Islet precursor cell (in vitro differentiated cells): ENCODE data around the gene PDHB.
"Not testable (repeated sequence)": the region's sequence is repeated elsewhere in the genome, so short reads cannot be mapped to it uniquely, and the experiment has no call there.

Experiments used
- DNase-seq: peaks from one replicate; pipeline ENCODE4 v3.0.0-alpha.2; 2018

Gene PDHB

DNA sequence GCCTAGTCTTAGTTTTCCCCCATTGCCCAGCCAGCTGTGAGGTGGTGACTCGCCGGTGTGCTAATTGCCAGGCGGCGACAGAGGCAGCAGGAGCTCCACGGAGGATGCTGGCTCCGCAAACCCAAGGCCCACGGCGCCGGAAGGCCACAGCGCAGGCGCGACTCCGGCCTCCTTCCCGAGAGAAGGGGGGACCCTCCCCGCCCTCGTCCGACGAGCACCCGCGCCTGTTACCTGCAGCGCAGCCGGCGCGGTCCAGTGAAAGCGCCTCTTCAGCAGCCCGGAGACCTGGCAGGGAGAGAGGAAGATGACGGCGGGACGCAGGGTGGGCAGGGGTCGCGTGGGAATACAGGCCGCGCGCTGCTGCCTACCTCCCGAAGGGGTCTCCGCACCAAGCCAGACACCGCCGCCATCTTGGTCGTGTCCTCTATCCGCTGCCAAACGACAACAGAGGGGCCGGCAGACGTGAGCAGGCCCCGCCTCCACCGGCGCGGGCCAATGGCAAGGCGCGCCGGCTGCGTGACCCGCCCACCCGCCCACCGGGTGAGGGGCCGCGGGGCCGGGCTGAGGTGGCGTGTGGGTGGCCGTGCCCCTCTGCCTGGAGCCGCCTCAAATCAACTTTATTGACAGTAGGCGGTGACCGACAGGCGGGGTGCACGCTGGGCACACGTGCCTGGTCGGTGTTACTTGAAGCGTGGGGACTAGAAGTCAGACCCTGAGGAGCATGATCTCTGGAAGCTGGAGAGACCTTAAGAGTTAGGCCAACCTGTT, at the start of gene PDHB:
PDHB (minus strand) TSS at position 433 of the 768 bp plus-strand sequence; CDS start at position 410, 23 bp downstream.
- peak; percentile 97 for DNase-seq

DNA sequence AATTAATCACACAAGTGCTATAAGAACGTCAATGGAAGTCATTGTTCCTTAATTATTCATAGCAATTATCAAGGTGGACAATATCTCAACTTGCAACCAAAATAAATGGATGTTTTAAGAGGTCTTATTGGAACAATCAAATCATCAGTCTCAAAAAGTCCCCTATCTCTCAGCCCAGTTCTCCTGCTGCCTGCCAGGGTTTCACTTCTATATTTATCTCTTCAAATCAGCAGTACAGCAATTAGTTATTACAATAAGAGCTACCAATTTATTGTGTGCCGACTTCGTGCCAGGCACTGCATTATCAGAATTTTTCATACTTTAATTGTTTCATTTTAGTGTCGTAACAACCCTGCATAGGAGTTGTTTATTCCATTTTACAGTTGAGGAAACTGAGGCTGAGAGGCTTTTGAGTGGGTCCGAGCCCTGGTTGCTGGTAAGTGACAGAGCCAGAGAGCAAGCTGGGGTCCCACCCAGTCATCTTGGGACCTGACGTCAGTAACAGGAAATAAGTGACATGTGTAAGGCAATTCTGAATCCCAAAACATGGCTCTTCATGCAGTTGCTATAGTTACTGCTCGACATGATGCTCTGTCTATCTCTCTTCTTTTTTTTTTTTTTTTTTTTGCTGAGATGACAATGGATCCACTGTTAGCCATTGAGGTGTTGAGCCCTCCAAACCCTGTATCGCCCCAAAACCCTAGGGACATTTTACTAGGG, 49.4 kb upstream of the PDHB start:
- no peak for DNase-seq

DNA sequence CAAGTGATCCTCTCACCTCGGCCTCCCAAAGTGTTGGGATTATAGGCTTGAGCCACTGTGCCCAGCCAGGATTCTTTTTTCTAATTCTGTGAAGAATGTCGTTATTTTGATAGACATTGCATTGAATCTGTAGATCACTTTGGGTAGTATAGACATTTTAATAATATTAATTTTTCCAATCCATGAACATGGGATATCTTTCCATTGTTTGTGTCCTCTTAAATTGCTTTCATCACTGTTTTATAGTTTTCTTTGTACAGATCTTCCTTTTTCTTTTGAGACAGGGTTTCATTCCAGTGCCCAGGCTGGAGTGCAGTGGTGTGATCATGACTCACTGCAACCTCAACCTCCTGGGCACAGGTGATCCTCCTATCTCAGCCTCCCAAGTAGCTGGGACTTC, 46.7 kb upstream of the PDHB start:
- no peak for DNase-seq

DNA sequence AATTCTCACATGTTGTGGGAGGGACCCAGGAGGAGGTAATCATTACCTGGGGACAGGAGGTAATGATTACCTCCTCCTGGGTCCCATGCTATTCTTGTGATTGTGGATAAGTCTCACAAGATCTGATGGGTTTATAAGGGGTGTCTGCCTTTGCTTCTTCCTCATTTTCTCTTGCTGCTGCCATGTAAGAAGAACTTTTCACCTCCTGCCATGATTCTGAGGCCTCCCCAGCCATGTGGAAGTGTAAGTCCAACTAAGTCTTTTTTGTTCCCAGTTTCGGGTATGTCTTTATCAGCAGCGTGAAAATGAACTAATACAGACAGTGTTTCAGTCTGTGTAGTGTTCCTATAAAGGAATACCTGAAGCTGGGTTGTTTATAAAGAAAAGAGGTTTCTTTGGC, 45.1 kb upstream of the PDHB start:
- DNase-seq: no peak

DNA sequence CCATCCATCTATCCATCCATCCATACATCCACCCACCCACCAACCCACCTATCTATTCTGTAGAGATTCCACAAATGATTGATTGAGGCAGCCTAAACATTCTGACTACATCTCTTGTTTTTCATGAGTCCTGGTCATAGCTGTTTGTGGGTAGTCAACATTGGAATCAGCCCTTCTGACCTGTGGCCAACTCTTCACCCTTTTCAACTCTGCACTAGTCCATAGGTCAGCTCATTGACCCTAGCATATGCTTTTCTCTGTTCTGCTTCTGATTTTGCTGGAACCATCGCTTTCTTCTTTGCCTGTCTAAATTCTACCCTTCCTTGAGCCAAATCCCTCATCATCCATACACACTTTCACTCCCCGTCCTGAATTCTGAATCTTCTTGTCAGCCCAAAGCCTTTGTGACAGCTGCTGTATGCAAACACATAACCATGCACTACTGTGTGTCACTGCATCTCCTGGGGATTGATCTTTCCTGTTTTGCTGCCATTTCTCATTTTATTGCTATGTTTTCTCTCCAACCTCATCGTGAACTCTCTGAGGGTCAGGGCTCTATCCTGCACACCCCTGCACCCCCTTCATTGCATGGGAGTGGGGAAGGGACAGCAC, 41.4 kb upstream of the PDHB start:
- no peak for DNase-seq

DNA sequence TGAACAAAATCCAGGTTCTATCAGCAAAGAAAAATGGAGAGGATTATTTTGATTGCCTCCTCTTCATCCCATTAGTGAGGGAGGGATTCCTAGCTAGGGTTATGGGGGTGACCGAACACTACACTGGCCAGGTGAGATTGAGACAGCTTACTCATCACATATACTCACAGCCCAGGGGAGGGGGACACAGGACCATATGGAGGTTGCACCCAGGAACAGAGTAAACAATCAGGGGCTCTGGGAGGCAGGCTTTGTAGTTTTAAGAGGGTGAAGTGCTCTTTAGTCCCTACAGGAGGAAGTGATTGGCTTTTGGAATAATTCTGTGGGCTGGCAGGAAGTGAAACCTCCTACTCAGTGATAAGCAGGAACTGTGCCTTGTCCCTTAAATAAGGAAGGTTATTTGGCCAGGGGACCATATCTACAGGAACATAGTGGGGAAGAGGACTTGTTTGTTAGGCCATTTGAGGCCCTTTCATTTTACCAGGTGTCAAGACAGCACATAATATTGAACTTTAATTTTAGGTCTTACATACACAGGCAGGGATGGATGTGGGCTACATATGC, 40.8 kb upstream of the PDHB start:
- no peak for DNase-seq

DNA sequence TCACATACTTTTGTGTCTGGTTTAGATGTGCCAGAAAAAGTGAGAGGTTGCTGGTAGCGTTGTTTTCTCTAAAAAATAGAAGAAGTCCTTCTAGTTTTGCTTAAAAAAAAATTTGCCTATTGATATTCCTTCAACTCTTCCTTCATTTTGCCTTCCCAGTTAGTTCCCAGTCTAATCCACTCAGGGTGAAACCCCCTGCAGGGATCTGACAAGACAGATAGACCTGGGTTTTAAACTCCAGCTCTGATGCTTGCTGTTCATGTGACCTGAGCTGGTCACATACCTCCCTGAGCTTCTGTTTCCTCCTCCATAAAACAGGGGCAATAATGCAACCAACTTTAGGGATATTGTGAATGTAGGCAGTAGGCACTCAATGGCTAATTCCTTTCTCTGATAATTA, 39.6 kb upstream of the PDHB start:
- DNase-seq: no peak

DNA sequence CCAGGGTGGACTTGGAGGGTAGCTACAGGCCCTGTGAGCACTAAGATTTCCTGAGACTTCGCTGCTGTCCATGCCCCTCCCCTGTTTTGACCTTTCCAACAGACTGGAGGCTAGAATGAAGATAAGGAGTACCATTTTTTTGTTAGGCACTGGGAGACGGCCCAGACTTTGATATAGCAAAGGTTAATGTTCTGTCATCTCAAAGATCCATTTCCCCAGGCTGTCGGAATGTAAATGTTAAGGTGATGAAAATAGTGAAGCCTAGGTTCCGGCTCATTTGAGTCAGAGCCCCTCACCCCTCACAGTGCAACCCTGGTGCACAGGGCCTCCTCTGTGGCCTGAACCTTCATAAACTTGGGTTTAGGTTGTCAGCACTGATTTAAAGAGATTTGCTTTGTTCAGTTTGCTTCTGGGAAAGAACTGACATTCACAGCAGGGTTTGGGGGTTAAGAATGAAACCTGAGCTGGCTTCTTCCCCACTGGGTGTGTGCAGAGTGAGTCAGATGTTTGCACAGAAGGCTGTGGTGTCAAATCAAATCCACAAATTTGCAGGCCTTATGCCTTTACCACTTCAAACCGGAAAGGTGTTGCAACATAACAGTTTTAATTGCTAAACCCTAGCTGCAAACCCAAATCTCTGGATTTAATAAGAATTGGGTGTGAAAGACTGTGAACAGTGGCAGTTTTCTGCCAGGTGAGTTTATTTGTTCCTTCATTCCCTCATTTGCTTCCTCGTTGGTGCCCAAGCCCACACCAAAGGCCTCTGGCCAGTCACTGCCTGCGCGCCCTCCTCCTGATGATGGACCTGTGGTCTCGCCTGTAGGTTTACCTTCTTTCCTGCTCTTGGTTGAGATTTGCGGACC, 37.6 kb upstream of the PDHB start:
- DNase-seq: no peak

DNA sequence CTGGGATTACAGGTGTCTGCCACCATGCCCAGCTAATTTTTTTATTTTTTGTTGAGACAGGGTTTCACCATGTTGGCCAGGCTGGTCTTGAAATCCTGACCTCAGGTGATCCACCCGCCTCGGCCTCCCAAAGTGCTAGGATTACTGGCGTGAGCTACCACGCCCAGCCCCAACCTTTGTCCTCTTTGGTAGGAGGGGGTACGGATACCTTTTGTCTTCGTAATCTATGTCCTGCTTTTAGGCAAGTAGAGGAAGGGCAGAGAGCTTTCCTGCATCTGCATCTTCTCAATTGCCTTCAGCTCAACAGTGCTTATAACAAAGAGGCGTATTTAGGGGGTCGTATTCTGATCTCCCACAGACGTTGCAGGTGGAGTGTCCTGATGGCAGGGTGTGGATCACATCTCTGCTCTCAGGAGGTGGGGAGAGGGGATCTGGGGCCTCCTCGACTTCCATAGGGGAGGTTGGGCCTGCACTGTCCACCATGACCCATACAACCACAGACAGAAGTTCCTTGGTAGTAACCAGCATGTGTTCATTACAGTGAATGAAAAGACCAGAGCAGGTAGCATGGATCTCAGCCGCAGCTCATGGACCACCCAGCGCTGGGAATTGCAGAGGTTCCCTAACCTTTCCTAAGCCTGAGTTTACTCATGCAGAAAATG, 36.9 kb upstream of the PDHB start:
- DNase-seq: no peak

DNA sequence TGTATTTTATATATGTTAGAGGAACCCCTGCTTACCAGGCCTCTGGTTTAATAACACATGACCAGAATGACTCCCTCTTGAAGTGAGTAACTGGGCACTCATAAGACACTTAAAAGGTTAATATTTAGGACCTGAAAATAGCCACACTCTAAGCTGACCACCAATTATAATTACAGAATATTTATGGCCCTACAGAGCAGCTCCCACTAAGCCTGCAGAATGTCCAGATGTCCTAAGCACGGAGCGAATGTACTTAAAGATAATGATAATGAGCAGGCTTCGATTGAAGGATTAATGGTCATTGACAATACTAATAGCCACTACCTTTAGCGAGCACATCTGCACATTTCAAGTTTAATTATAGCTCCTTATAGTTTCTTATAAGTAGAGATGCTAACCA, 35.5 kb upstream of the PDHB start:
- DNase-seq: no peak

DNA sequence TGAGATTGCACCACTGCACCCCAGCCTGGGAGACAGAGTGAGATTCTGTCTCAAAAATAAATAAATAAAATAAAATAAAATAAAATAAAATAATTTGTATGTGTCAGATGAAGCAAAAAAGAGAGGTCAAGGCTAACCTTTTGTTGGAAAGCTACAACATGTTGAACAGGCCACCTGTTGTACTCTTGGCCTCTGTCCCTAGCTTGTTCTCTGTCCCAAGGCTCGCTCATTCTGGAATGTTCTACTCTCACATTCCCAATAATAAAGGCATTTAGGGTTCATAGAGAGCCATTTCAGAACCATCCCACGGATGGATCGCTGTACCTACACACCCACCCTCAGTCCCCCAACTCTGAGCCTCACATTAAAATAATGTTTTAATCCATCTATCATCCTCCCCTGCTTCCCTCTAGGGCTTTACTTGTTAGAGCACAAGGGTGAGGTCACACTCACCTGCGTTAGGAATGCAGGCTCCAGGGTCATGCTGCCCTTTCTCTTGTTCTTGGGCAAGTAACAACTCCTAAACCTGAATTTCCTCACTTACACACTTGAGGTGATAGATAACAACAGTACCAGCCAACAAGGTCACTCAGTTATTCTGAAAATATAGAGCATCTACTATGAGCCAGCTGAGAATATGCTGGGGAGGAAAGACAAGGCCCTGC, 33.4 kb upstream of the PDHB start:
- no peak for DNase-seq

DNA sequence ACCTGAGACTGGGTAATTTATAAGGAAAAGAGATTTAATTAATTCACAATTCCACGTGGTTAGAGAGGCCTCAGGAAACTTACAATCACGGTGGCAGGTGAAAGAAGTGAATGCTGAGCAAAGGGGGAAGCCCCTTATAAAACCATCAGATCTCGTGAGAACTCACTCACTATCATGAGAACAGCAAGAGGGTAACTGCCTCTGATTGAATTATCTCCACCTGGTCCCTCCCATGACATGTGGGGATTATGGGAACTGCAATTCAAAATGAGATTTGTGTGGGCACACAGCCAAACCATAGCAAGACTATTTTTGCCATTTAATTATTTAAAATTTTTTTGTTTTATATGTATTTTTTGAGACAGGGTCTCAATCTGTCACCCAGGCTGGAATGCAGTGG, 31.2 kb upstream of the PDHB start:
- no peak for DNase-seq

DNA sequence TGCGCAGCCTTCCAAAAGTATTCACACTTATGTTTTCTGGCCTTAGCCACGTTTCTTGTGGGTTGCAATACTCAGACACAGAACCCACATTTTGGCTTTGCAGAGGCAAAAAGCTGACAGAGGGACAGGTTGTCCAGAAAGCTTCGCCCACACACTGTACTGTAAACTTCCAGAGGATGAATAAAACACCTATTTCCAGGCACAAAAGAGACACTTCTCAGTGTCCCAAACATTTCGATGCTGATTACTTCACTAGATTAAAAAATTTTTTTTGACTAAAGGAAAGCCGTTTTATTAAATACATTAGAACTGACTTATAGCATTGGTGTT, 30.3 kb upstream of the PDHB start:
- DNase-seq: no peak

DNA sequence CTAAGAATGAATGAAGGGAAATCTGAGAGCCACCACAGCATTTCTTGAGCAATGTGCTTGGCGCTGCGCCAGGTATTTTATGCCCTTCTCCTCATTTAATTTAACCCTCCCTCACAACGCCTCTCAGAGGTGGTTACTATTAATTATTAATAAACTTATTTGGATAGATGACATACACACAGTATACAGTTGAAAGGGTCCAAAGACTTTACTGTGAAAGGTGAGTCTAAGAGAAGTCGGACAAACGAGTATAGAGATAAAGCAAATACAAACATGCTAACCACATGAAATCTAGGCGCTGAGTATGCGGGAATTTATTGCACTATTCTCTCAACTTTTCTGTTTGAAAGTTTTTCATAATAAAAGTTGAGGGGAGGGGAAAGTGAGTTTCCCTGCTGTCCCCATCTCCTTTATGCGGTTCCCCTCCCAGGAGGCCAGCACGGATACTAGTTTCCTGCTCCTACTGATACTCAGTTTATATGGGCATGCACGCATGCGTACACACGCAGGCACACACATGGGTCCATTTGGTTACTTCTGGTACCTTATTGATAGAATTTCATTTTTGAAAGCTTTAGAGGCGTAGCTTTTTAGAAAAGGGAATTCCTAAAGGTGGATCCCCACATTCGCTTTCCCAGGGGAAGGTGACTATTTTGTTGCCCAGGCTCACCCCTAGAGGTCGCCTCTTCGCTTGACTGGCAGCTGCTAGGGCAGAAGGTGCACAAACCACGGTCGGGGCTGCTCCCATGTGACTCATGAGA, 29.7 kb upstream of the PDHB start:
- peak; percentile 90 for DNase-seq

DNA sequence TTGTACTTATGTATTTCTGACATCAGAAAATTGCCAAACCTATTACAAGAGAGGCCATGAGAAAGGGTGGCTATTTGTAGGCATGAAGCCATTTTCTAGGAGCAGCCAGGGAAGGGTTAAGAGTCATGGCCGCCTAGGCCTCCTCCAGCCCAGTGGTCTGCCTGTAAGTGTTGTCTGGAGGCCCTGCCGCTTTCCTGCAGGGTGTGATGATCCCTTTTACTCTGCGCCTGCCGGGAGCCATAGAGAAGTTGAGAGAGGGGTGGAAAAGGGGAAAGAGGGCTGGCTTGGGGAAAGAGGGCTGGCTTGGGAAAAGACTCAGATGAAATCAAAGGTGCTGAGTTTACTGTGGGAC, 29.2 kb upstream of the PDHB start:
- DNase-seq: no peak

DNA sequence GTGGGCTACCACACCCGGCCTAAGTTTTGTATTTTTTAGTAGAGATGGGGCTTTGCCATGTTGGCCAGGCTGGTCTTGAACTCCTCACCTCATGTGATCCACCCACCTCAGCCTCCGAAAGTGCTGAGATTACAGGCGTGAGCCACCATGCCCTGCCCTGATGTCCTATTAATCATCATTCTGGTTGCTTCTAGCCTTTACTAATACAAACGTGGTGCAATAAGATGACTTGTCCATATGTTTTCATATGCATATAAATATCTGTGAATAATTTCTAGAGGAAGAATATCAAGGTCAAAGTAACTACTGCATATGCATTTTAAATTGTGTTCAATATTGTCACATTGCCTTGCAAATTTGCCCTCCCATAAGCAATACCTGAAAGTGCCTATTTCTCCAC, 25.5 kb upstream of the PDHB start:
- no peak for DNase-seq

DNA sequence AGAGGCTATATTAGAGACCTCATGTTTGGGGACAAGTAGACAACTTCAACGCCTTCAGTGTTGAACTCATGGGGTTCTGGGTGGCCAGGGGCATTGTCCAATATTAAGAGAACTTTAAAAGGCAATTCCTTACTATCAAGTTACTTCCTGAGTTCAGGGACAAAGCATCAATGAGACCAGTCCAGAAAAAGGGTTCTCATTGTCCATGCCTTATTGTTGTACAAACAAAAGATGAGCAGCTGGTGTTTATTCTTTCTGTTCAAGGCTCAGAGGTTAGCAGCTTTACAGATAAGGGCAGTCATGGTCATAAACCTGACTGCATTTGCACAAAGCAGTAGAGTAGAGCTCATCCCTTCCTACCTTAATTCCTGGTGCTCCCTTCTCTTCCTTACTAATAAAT, 18.5 kb upstream of the PDHB start:
- DNase-seq: no peak

DNA sequence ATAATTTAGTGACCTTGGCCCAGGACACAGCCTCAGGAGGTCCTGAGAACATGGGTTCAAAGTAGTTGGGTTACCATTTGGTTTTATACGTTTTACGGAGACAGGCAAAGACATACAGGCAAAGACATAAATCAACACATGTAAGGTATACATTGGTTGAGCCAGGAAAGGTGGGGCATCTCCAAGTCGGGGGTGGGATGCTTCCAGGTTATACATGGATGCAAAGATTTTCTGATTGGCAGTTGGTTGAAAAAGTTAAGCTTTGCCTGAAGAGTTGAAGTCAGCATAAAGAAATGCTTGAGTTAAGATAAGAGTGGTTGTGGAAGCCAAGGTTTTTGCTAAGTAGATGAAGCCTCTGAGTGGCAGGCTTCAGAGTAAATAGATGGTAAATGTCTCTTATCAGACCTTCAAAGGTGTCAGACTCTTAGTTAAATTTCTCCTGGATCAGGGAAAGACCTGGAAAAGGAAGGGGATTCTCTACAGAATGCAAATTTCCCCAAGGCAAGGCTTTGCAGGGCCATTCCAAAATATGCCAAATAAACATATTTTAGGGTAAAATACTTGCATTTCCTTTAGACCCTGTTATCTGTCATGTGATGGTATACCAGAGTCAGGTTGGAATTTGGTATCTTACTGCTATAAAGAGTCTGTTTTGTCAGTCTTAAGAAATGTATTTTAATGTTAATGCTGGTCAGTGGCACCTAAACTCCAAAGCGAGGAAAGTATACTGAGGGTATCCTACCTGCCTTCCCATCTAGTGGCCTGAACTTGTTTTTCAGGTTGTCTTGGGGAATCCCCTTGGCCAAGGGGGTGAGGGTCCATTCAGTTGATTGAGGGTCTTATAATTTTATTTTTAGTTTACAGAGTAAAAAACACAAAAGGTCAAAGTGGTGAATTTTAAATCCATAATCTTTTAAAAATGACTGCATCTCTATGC, 8.2 kb upstream of the PDHB start:
- DNase-seq: no peak

DNA sequence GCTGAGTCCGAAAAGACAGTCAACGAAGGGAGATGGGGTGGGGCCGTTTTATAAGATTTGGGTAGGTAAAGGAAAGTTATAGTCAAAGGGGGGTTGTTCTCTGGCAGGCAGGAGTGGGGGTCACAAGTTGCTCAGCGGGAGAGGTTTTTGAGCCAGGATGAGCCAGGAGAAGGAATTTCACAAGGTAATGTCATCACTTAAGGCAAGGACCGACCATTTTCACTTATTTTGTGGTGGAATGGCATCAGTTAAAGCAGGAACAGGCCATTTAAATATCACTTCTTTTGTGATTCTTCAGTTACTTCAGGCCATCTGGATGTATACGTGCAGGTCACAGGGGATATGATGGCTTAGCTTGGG, 7.3 kb upstream of the PDHB start:
- DNase-seq: not testable (repeated sequence)

DNA sequence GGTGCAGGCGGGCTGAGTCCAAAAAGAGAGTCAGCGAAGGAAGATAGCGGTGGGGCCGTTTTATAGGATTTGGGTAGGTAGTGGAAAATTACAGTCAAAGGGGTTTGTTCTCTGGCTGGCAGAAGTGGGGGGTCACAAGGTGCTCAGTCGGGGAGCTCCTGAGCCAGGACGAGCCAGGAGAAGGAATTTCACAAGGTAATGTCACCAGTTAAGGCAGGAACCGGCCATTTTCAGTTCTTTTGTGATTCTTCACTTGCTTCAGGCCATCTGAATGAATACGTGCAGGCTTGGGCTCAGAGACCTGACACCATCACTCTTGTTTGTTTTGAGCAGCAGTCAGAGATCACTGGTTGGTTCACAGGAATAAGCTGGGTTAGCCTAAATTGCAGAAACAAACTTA, 3.6 kb upstream of the PDHB start:
- not testable (repeated sequence) for DNase-seq
